GM19099 (cell line): Measurements from ENCODE around the gene SFT2D2.

Experiments used
- POLR2A ChIP-seq: IDR thresholded peaks from 3 replicates; pipeline ENCODE4 v1.6.1; 2011; ENCODE audit warnings: low read depth; ENCODE audit not compliant: insufficient read length; ENCODE audit errors: extremely low read depth

The SFT2D2 gene

DNA sequence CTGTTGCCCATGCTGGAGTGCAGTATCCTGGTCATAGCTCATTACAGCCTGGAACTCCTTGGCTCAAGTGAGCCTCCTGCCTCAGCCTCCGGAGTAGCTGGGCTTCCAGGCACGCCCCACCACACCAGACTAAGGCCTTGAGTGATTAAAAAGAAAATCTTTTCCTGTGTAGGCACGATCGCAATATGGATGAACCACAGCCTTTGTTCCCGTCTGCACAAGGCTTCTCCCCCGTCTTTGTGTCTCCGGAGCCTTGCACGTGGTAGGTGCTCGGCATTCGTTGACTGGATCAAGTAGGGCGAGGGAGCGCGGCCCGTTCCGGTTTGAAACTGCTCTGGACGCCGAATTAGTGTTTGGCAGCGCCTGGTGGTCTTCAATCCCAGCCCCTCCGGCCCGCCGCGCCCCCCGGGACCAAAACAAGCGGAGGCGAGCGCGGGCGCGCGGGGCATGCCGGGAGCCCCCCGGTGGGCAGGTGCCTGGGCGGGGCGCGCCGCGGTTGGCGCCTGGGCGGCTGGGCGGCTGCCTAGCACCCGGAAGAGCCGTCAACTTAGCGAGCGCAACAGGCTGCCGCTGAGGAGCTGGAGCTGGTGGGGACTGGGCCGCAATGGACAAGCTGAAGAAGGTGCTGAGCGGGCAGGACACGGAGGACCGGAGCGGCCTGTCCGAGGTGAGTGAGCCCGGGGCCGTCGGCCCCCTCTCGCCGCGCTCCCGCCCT is at the start of gene SFT2D2:
Gene SFT2D2, plus strand, starts transcription at position 529 of the 715 bp plus-strand sequence. Its CDS starts 76 bp downstream, at position 605.
- peak; percentile 81 for TF ChIP-seq POLR2A

DNA sequence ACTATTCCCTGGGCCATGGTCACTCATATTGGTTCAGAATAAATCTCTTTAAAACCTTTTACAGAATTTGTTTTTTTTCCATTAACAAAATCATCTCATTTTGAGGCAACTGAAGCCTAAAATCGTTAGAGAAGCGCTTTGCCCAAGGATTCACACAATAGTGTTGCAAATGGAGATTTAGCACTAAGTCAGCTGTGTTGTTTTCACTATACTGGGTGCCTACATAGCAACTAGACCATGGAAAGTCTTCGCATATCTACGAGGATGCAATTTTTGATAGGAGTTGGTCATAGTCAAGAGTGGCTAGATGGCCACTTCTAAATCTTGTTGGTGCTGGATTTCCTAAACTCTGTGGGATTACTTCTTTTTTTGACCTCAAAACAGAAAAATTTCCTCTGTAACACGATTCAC is 47.6 kb upstream of the SFT2D2 start:
- TF ChIP-seq POLR2A = no peak

DNA sequence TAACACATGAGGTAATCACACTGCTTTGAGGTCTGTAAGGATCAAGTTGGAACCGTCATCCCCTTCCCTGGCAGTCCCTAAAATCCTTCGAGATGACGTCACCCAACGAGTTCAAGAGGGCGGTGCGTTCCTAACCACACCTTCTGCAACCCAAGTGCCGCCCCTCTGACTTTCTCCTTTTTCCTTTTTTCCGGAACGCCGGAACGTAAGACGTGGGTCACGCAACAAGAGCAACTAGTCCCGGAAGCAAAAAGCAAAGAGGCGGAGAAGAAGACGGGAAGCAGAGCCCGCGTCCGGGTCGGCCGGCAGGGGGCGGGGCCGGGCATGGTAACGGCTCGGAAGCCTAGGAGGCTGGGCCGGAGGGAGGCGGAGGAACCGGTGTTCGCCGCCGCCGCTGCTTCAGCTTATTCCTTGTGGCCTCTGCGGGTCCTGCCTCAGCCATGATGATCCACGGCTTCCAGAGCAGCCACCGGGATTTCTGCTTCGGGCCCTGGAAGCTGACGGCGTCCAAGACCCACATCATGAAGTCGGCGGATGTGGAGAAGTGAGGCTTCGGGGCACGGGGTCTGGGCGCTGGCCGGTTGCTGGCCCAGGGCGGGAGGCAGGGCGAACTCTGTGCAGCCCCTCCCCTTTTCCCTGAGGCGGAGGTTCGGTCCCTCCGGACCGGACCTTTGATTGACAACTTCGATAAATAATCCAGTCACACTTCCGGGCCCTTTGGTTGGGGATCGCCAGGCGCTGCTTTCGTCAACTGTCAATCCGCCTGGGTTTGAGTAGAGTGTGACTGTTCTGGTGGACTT is 47.0 kb upstream of the SFT2D2 start, which contains the start of gene TIPRL:
Gene TIPRL, plus strand, starts transcription at position 325 of the 800 bp plus-strand sequence. Its CDS starts 116 bp downstream, at position 441.
- TF ChIP-seq POLR2A = peak; percentile 74

DNA sequence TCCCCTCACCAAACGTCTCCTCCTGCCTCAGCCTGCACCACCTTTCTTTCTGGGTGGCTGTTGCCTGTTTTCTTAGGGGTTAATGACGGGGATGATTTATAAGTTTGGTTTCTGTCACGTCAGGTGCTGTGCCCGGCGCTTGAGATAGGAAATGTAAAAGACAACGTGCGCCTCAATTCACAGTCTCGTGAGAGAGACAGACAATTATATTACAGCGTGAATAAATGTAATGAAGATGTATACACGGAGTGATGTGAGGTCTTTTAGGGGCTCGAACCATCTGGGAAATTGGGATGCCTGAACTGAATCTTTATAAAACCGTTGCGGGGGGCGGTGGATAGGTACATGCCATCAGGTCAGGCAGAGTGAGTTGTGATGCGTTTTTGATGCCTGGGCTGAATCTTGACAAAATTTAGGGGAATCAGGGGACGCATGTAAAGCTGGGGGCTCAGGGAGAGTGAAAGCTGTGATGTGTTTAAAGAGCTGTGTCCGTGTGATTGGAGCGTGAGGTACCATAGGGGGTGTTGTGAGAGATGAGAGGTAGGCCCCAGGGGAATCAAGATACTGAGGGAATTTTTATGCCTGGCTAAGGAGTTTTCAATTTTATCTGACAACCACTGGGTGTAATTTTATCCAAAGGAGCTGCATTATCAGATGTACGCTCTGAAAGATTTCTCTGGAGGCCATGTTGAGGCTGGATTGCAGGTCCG is 46.2 kb upstream of the SFT2D2 start:
- TF ChIP-seq POLR2A = no peak

DNA sequence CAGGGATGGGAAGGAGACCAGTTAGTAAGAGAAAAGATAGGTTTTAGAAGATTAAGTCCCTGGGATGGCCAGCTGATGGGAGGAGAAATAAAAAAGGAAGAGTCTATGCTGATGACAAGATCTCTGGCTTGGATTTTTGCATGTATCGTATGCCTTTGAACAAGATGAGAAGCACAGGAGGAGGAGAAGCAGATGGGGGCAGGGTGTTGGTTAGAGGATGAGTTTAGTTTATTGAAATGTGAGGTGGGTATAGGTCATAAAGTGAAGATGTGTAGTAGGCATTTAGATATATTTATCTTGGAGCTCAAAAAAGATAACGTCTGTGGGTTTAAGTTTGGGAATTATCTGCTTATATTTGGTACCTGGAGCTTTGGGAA is 45.7 kb upstream of the SFT2D2 start:
- TF ChIP-seq POLR2A = no peak

DNA sequence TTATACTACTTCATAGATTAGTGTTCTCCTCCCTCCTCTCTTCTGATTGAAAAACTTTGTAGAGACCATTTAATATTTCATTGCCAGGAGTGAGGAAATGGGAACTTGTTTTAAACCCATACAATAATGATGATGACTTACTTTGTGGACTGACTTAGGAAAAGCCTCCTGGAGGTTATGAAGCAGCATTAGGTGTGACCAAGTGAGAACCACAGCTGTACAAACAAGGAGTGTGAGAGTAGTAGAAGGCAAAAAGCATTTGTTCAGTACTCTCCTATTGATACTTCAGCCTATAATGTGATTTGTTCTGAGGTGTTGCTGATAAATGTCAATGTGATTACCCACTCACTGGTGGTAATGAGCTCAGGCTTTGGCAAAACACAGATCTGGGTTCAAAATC is 38.6 kb upstream of the SFT2D2 start:
- TF ChIP-seq POLR2A = no peak

DNA sequence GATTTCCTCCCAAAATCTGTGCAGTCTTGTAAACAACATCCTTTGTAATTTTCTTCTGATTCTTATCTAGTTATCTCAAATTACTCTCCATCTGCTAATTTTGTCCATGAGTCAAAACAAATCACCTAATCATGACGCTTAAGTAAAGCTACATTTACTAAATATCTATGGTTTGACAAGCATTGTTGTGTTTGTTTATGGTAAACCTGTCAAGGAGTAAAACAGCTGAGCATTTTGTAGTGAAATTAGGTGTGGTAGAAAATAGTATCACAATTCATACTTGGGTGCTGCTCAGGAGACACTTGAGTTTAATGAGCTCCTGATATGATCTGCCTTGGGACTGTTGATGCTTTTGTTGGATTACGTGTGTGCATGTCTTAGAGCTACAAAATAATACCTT is 35.4 kb upstream of the SFT2D2 start:
- TF ChIP-seq POLR2A = no peak

DNA sequence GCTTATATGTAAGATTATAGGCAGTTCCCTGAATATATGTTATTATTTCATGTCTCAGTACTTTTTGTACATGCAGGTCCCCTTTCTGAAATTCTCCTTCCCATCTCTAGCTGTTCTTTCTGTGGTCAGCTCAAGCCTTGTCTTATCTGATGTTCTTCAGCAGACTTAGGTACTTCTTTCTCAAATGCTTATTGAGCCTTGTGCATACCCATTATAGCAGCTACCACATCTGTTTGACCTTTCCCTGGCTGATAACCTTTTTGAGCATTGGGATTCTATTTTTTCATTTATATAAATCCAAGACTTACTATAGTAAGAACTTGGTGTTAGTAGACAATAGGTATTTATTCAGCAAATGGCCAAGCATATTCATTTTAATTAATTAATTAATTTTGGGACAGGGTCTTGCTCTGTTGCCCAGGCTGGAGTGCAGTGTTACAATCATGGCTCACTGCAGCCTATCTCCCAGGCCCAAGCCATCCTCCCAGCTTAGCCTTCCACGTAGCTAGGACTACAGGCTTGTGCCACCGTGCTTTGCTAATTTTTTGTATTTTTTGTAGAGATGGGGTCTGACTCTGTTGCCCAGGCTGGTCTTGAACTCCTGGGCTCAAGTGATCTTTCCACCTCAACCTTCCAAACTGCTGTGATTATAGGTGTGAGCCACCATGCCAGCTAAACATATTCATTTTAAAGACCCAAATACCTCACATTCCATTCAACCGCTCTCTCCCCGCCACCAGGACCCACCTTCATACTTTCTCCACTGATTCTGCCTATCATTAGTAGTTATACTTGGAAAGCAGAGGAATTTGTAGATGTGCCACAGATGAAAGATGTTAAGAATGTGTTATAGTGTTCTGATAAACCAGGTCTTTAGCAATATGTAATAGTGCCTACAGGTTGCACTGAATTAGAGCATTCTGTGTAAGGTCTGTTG is 30.3 kb upstream of the SFT2D2 start:
- TF ChIP-seq POLR2A = no peak

DNA sequence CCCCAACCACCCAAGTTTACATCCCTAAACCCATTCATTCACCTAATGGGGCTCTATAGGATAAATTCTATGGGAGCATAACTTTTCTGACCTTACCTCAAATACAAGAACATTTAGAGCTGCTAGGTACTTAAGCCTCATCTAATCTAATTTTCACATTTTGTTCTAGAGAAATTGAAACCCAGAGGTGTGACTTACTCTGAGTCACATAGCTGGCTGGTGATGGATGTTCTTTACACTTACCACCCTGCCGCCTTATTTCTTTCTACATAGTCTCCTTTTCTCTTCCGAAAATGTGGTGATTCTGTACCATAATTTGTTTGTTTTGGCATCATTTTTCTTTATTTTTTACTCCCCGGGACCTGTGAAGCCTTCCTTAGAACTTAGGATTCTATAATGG is 26.7 kb upstream of the SFT2D2 start:
- no peak for TF ChIP-seq POLR2A

DNA sequence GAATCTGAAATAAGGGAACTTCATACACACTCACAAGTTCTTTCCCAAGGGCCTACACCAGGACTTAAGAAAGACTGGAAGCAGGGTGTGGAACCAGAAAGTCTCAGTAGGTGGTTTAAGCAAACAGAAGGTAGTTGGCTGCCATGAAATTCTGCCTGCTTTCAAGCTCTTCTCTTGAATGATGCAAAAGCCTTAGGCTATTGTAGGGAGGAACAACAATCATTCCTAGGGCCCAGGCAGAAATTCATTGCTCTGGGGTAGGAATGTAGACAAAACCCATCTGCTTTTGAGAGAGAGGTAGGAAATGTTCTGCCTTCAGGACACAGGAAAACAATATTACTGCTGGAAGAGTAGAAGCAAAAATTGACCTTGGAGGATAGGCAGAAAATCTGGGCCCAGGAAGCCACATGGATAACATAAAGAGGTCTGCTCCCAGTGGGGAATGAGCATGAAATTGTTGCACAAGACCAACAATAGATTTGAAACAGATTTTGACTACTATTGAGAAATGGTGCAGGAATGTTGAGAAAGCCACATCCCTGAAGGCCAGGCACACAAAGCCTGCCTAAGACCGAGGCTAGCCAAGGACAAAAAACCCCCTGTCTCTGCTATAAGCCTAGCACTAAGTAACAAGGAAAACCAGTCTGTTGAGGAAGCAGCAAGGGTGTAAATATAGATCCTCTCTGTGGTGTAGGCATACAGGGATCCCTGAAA is 22.7 kb upstream of the SFT2D2 start:
- no peak for TF ChIP-seq POLR2A

DNA sequence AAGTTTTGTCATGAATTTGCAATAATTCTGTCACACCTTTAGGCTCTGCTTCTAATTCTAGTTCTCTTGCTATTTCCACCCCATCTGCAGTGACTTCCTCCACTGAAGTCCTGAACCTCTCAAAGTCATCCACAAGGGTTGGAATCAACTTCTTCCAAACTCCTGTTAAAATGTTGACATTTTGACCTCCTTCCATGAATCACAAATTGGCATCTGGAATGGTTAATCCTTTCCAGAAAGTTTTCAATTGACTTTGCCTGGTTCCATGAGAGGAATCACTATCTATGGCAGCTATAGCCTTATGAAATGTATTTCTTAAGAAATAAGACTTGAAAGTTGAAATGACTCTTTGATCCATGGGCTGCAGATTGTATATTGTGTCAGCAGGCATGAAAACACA is 19.7 kb upstream of the SFT2D2 start:
- TF ChIP-seq POLR2A = no peak

DNA sequence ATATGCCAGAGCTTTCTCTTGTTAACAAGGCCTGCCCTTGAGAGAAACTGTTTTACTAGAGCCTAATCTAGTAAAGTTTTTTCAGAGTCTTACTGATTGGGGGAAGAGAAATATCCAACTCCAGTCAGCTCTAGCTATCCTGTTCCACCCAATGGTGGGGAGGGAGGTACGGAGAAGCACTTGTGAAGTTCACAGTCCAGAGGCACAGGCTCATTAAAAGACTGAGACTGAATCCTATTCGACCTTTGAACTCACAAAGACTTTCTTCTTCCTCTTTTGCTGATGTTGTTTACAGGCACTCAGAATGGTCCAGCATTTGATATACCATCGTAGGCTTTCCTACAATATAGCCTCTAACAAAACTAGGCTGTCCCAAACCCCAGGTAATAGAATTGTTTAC is 15.5 kb upstream of the SFT2D2 start:
- TF ChIP-seq POLR2A = no peak

DNA sequence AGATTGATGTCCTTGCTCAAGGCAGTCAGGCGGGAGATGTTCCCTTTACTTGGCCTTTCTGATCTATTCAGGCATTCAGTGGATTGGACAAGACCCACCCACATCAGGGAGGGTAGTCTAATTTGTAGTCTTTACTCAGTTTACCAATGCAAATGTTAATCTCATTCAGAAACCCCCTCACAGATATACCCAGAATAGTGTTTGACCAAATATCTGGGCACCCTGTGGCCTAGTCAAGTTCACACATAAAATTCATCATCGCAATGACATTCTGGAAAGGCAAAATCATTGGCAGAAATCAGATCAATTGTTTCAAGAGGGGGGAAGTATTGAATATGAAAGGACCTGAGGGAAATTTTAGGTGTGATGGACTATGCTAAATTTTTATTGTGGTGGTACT is 12.5 kb upstream of the SFT2D2 start:
- TF ChIP-seq POLR2A = no peak

DNA sequence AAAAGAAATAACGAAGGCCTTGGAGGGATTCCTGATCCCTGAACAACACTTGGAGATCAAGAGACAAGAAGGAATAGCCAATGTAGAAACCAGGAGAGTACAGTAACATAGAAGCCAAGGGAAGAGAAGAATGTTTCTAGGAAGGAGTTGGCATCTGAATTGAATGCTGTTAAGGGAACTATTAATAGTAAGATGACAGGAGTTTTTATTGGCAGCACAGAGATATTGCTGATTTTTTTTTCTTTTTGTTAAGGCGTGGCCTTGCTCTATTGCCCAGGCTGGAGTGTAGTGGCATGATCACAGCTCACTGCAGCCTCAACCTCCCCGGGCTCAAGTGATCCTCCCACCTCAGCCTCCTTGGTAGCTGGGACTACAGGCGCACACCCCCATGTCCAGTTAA is 9.6 kb upstream of the SFT2D2 start:
- no peak for TF ChIP-seq POLR2A

DNA sequence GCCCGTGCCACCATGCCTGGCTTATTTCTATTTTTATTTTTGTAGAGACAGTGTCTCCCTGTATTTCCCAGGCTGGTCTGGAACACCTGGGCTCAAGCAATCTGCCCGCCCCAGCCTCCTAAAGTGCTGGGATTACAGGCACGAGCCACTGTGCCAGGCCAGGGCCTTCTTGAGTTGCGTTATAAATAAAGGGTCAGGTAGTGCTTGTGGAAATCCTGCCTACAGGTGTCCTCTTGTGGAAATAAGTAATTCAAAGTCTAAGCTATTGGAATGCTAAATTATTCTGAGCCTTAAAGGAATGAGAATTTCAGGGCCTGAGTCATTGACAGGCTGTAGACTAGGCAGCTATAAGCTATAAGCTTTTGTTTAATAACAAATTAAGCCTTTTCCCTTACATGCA is 8.1 kb upstream of the SFT2D2 start:
- TF ChIP-seq POLR2A = no peak

DNA sequence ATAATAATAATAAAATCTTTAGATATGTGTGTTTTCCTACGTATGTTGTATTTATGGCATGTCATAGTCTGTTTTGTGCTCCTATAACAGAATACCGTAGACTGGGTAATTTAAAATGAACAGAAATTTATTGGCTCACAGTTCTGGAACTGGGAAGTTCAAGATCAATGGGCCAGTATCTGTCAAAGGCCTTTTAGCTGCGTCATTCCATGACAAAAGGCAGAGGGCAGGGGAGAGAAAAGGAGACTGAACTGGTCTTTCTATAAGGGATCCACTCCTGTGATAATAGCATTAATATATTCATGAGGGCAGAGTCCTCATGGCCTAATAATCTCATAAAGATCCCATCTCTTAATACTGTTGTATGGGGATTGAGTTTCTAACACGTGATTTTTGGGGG is 7.1 kb upstream of the SFT2D2 start:
- TF ChIP-seq POLR2A = no peak
